Ammon's horn (tissue), 1 donor: Measurements from ENCODE around the gene CMTM7.
"Not testable (repeated sequence)": the region's sequence is repeated elsewhere in the genome, so short reads cannot be mapped to it uniquely, and the experiment has no call there.

ENCODE experiments used
- DNase-seq: peaks from one replicate; pipeline ENCODE4 v3.0.0-alpha.2; 2016; ENCODE audit warnings: low spot score

Gene CMTM7

DNA sequence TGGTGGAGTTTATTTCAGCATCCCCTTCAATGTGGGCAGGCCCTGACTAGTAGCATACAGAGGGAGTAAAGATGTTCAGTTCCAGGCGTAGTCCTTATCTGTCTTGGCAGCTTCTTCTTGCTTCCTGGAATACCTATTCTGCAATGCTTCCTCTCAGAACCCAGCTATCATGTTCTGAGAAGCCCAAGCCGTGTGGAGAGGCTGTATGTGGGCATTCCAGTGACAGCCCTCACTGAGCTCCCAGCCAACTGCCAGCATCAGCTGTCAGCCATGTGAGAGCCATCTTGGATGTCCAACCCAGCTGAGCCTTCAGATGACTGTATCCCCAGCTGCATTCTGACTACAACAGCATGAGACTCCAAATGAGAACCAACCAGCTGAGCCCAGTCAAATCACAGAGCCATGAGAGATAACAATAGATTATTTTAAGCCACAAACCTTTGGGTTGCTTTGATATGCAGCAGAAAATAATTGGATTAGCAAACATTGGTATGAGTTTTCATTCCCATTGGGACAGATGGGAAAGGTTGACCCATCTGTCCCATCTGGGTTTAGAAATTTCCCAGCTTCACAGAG, 8.4 kb upstream of the CMTM7 start:
- DNase-seq: no peak

DNA sequence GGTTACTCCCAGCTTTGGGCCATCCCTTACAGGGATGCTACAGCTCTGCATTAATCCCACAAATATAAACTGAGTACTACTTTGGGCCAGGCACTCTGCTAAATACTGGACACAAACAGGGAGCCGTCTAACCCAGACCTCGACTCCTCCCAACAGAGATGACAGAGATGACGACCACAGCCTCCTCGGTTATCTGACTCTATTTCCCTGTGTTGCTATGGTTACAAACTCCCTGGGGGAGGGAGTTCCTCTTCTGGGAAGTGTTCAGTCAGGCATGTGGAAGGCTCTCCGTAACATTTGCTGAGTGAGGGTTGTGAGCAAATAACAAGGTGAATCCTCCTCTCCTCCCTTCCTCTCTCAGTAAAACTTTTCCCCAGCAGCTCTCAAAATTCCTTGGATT, 6.7 kb upstream of the CMTM7 start:
- no peak for DNase-seq

DNA sequence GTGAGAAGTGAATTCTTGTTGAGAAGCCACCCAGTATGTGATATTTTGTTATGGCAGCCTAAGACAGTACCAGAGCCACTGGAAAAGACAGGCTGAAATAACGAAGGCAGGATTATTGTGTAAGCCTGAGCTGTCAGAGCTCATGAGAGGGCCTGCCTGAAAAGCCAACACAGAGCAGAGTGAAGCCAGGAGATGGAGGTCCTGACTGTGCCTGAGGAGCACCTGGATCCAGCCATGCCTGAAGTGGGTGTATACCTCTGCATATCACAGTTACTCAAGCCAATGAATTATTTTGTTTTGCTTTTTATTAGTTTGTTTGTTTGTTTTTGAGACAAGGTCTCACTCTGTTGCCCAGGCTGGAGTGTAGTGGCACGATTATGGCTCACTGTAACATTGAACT, 4.1 kb upstream of the CMTM7 start:
- no peak for DNase-seq

DNA sequence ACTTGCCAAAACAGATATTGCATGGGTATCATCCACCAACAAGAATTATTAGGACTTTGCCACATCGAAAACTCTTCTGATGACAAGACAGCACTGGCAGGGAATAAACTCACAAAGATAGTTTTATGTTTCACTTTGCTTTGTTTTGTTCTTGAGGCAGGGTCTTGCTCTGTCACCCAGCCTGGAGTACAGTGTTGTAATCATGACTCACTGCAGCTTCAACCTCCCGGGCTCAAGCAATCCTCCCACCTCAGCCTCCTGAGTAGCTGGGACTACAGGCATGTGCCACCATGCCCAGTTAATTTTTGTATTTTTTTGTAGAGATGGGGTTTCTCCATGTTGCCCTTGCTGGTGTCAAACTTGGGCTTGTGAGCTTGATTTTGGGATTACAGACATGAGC, 2.1 kb upstream of the CMTM7 start:
- not testable (repeated sequence) for DNase-seq

DNA sequence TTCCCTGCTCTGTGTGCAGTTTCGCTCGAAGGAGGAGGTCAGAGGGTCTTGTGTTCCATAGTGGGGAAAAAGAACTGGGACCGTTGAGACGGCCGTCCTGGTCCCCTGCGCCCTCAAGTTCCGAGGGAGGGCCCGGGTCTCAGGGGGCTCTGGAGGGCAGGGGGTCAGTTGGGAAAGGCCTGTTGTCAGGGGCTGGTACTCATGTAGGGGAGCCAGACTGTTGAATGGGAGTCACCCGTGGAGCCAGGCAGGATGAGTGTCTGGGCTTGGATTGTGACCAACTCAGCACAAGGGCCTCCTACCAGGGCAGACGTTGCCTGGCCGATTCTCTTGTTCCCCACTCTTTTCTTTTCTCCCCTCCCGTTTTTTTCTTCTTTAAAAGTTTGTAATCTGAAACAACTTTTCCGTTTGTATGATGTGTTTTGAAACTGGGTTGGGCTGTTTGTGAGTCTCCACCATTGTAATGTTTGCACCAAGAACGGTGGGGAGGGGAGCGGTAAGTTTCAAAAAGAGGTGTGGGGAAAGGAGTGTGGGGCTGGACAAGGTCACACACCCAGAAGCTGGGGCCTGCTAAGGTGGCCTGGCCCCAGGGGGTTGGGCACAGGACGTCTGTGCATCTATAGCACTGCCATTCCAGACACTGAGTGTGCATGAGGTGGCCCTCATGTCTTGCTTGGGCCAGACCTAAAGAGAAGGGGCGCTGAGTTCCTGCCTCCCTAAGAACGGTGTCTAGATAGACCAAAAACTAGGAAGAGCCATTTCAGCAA, 1.1 kb downstream of the CMTM7 start:
- DNase-seq: no peak

DNA sequence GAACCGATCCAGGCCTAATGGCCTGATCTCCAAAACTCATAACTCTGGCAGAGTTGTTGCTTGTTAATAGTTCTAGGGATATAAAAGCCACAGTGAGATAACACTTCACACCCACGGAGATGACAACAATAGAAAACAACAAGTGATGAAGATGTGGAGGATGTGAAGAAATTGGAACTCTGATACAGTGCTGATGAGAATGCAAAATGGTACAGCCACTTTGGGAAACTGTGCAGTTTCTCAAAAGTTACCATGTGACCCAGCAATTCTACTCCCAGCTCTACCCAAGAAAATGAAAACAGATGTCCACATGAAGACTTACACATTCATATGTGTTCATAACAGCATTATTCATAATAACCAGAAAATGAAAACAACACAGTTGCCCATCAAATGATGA, 3.8 kb downstream of the CMTM7 start:
- no peak for DNase-seq

DNA sequence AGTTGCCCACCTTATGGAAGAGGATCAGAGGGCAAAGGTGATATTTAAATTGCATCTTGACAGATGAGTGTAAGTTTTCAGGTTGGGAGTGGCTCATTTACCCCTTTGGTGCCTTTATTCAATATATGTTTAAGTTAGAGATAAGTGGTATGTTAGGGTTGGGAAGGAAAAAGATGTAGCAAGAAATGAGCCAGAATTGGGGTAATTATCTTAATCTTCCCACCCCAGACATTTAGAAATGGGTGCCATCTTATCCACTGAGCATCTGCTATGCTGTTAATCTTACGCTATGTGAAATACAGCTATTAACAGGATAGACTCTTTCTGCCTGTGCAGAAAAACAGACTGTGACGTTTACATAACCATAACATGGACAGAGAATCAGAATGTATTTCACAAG, 6.3 kb downstream of the CMTM7 start:
- DNase-seq: no peak

DNA sequence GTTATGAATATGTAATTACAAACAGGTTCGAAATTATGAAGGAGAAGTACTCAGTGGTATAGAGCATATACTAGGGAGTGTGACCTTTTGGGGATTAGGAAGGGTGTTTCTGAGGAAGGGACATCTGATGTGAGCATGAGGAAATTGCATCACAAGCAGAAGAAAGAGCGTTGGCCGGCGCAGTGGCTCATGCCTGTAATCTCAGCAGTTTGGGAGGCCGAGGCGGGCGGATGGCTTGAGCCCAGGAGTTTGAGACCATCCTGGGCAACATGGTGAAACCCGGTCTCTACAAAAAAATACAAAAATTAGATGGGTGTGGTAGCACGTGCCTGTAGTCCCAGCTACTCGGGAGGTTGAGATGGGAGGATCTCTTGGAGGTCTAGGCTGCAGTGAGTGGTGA, 6.9 kb downstream of the CMTM7 start:
- DNase-seq: peak; percentile 48

DNA sequence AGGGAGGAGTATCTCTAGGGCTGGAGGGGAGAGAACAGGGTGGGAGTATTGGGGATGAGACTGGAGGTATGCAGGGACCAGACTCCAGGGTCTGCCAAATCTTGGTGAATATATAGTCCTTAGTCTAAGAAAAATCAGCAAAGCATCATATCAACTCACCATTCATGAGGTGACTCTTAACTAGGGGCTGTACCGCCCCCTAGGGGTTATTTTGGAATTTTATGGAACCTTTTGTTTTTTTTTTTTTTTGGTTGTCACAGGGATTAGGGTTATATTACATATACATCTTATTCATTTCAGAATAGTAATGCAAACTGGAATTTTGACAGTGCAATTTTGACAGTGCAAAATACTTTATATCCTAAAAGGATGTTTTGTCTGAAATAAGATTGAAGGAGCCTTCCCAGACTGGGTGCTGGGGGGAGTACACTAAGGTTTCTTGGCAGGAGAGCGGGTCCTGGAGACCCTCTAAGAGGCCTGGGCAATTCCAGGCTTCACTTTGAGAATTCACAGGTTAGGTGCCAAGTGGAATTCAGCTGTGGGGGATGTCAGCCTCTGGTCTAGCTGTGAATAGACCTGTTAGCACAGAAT, 7.5 kb downstream of the CMTM7 start:
- no peak for DNase-seq

DNA sequence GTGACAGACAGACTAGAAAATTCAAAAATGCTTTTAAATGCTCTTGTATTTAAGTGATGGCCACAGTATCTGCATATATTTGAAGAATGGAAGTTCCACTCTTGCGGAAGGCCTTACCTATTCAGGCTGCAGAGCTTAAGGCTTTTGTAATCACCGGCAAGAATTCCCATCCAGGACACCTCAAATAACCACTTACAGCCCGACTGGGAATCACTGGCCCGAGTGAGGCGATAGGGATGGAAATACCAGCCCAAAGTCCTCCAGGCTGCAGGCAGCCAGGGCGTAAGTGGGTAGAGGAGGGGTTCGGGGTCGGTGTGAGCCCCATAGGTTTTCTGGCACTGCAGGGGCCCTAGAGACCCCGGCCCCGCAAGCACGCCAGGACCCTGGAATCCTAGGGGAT, 9.5 kb downstream of the CMTM7 start:
- DNase-seq: no peak

DNA sequence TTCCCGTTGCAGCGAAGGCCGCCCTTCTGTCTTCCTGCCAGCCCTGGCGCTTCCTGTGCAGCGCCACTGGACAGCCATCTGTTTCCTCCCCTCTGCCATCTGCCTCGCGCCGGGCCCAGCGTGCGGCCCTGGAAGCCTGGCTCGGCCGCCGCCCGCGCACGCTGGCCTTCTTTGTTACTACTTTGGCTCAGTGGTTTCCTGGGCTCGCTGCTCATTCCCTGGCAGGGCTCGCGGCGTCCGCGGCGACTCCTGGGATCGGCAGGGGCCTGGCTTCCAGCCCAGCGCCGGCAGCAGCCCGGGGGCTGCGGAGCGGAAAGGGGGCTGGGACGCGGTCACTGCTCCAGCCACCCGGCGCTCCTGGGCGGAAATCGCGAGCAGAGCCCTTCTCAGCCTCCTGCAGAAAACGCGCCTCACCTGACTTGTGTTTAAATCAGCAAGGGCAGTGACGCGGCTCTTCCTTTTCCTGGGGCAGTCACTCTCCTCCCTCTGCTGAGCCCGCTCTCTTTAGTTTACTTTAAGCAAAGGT, 10.0 kb downstream of the CMTM7 start:
- DNase-seq: peak; percentile 84

DNA sequence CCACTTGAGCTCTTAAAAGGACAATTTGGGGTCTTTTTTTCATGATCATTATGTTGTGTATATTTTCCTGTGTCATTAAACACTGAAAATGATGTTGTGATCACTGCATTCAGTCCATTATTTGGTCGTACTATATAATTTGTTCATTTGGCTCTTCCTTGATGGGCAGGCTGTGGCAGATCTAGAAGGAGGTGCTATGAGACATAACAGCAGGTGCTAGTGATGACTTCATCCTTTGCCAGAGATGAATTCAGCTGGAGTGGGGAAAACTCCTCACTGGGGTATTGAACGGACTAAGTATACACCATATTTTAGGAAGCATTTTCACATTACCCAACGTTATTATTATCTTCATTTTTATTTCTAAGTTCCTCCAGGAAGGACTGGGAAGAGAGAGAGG, 12.0 kb downstream of the CMTM7 start:
- DNase-seq: no peak

DNA sequence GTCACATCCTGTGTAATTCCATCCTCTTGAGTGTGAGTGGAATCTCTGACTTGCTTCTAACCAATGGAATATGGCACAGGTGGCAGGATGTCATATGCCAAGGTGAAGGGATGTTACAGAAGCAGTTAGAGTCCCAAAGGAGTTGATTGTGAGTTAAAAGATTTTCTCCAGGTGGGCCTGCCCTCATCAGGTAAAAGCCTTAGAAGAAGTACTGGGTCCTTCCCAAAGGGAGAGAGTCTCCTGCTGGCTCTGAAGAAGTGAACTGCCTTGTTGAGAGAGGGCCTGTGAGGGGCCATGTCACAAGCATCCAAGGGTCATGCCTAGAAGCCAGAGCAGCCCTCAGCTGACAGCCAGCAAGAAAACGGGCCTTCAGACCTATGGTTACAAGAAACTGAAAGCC, 13.1 kb downstream of the CMTM7 start:
- DNase-seq: no peak

DNA sequence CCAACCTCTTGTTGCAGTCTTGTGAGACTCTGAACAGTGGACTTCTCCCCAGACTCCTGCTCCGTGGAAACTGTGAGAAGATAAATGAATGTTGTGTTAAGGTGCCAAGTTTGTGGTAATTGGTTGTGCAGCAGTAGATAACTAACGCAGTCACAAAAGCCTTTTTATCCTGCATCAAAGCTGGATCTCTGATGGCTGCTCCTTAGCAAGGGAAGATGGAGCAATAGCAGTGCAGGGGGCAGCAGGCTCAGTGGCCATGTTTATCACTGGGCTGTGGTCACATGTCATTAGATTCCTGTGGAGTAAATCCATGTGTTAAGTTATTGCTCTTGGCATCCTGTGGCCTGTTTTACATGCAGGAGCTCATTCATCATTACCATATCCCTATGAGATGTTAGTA, 13.5 kb downstream of the CMTM7 start:
- DNase-seq: no peak

DNA sequence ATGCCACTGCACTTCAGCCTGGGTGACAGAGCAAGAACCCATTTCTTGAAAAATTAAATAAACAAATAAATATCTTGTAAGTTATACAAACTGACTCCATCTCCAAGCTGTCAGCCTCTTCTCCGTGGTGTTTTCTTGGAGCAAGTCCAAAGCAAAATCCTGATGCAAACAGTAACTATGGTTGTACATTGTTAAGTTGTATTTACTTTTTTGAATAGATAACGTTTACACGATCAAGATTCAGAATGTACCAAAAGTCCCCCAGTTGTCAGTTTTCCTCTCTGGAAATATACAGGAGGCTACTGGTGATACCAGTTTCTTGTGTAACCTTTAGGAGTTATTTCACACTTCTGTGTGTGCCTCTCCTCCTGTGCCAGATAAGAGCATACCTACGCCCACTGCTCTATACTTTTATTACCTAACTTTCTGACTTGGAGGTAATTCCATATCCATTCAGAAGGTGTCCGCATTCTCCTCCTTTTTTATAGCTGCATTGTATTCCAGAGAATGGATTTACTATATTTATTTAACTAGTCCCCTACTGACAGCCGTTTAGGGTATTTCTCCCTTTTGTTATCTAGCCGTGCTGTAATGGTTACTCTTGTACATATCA, 14.2 kb downstream of the CMTM7 start:
- DNase-seq: no peak

DNA sequence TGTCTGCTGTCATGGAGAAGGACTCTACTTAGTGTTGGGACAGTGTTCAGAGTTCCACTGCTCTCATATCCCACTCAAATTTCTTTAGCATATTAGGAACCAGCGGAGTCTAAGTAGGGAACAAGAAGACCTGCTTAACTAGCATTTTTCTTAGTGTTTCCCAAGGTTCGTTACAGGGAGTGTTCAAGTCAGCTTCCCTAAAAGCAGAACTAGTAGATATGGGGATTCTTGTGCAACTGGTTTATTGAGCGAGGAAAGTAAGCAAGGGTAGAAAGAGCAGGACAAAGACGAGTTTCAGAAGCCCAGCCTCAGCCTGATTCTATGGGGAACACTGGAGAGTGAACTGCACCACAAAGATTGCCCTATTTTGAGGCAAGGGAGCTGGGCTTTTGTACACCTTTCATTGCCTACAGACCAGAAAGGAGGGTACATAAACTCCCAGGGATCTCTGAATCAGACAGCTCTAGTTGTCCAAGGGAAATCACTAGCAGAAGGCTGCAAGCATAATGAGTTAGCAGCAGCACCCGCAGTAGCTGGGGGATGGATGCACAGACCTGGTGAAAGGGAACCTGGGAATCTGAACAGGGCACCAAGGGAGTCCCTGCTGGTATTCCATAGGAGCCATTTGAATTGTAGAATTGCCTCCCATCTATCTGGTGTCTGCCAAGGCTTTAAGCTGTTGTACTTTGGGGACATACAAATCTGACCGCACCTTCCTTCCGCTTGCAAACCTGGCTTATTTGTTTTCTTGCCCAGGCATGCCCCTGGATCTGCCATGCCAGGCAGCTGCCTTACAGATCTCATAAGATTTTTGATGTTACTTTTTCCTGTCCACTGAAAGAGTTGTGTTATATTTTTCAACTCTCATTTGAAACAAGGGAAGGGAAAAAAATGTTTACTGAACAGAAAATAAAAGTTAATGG, 15.1 kb downstream of the CMTM7 start:
- peak; percentile 58 for DNase-seq

DNA sequence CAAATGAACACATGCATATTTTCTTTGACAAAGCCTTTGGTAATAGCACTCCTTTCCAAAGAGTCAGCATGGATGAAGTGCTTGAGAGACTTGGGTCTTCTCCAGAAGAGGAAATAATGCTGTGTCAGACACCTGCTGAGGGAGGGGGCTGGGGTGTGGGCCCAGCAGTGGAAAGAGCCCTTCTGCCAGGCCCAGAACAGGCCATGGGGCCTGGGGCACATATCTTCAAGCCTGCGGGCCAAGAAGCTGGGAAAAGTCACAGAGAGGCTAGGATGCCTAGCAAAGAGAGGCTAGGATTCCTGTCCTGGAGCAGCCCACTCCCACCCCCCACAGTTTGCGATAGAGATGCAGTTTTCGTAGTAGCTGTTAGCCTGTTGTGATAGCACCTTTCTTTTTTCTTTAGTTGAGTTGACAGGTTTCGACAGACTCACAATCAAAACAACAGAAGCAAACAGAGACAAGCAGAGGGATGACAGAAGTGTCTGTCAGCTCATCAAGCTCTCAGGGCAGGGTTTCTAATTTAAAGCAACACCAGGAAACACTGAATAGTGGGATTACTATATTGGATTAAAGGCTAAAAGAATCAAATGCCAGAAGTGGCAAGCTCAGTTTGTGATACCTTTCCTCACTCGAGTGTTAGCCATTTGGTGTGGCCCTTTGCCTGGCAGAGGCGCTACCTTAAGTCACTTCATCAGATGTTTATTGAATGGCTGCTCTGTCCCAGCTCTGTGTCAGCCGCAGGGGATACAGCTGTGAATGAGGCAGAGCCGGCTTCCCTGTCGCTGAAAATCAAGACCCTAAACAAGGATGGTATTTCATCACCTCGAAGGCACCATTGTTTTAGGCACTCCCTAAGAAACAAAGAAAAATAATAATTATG, 19.0 kb downstream of the CMTM7 start:
- DNase-seq: no peak

DNA sequence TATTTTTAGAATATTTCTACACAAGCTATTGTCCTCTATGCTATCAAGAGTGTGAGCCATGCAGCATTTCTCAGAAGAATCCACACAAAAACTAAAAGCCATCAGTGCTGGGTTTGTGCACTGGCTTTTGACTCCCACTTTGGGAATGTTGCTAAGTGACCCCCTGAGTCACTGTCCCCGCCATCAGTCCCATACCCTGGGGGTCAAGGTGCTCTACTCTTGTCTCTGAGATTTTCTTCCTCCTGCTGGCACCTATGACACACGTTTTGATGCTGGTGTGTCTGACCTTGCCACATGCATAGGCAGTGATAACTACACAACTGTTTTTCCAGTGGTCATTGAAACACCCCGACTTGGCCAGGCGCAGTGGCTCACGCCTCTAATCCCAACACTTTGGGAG, 19.8 kb downstream of the CMTM7 start:
- no peak for DNase-seq

DNA sequence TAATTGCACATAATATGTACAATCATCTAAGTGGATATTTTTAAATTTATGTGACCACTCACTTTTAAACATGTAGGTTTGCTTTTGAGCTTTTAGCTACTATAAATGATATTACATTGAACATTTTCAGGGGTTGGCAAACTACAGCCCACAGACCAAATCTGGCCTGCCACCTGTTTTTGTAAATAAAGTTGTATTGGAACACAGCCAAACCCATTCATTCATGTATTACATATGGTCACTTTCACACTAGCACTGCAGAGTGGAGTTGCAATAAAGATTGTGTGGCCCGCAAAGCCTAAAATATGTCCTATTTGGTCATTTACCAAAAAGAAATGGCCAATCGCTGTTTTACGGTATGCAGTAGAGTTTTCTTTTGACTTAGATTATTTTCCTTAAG, 21.2 kb downstream of the CMTM7 start:
- no peak for DNase-seq

DNA sequence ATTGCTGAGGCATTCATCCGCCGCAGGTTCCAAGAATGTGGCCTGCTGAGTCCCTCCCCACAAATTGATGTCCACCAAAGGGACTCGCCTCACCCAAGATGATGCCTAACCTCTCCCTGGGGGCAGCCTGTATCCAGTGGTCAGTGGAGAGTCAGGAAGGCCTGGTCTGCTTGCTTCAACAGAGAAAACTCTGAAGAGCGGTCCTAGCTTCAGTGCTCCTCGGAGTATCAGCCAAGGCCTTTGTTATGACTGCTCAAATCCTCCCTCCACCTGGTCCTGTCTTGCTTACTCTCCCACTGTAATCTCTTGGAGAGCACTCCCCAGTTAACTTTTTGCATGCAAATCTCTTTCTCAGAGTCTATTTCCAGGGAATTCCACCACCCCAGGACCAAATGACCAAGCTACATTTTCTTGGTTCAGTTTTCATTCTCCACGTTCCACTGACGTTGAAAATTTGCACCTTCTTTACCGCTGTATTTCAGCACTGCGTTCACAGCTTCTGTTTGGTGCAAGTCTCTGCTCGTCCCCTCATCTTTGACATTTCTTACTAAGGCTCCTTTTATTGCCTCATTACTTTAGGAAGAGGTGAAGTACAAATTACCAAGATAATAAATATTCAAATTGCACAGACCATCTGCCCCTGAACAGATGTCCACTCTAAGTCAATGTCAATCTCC, 22.3 kb downstream of the CMTM7 start:
- no peak for DNase-seq
